Measurements from ENCODE around the gene FOXN1. TPM values are rescaled to one million over a fixed set of nuclear protein-coding genes. Genes with fewer than 3 reads are reported as not detected.

The FOXN1 gene
- total RNA-seq, 1 donor from 2014 or later: not detected

- Mint-ChIP-seq H3K27me3 (ENCODE audit: low read depth, unreplicated experiment) (peaks cover 1% of the 10 kb centered on the region), H3K9me3 (ENCODE audit: unreplicated experiment) (no peaks in the 10 kb centered on the region), H3K27ac (ENCODE audit: unreplicated experiment) (no peak overlapping the region), H3K4me1 (ENCODE audit: low read depth, unreplicated experiment) (peaks cover 17% of the 10 kb centered on the region), H3K4me3 (ENCODE audit: unreplicated experiment) (no peak overlapping the region), H3K36me3 (ENCODE audit: low read depth, unreplicated experiment) (peaks cover 11% of the 10 kb centered on the region)
- Histone ChIP-seq H2AFZ (ENCODE audit: low read depth, low read length) (no peak overlapping the region), H4K20me1 (ENCODE audit: insufficient read depth, low read length) (peaks cover 11% of the 10 kb centered on the region), H3K9ac (ENCODE audit: low read length) (no peak overlapping the region), H3K27ac (ENCODE audit: low read depth, low read length) (no peak overlapping the region), H3K9me3 (ENCODE audit: insufficient read depth, low read depth, low read length) (no peaks in the 10 kb centered on the region), H3K4me2 (ENCODE audit: low read length) (no peak overlapping the region), H3K4me3 (ENCODE audit: insufficient read depth, low read depth, low read length) (no peak overlapping the region), H3K79me2 (ENCODE audit: insufficient read depth, low read length) (peaks cover 55% of the 10 kb centered on the region), H3K4me1 (ENCODE audit: insufficient read depth, low read length) (peaks cover 20% of the 10 kb centered on the region), H3K36me3 (ENCODE audit: insufficient read depth, low read length) (peaks cover 3% of the 10 kb centered on the region), H3K27me3 (ENCODE audit: insufficient read depth, low read length) (no peaks in the 10 kb centered on the region)
- TF ChIP-seq CTCF (IDR thresholded peaks at IDR 0.05; ENCODE audit: insufficient read depth, low read depth, low read length): no peak
- TF ChIP-seq EZH2 (IDR thresholded peaks at IDR 0.05; ENCODE audit: insufficient read depth, low read length): no peak
- DNase-seq (ENCODE audit: low read depth) (no peak), FAIRE-seq (no peak)
These were observed 61.5 kb downstream of the FOXN1 start for GRCh38 chr17:28567604-28568003.

GRCh38 chr17:28569446-28569845, 63.3 kb downstream of the FOXN1 start:
- H3K27me3 ChIP-seq (ENCODE audit: insufficient read depth, low read length): no peaks in the 10 kb centered on the region
- H3K9me3 Mint-ChIP-seq (ENCODE audit: unreplicated experiment): no peaks in the 10 kb centered on the region
- no peaks in the 10 kb centered on the region for H3K9me3 ChIP-seq (ENCODE audit: insufficient read depth, low read depth, low read length)
- H3K36me3 ChIP-seq (ENCODE audit: insufficient read depth, low read length): no peaks in the 10 kb centered on the region
- H3K4me3 ChIP-seq (ENCODE audit: insufficient read depth, low read depth, low read length): no peak overlapping the region
- no peak overlapping the region for H3K27ac Mint-ChIP-seq (ENCODE audit: unreplicated experiment)
- H3K79me2 ChIP-seq (ENCODE audit: insufficient read depth, low read length): peaks cover 46% of the 10 kb centered on the region
- peak overlapping the region; percentile 93 for H3K4me3 Mint-ChIP-seq (ENCODE audit: unreplicated experiment)
- H3K4me1 Mint-ChIP-seq (ENCODE audit: low read depth, unreplicated experiment): peaks cover 11% of the 10 kb centered on the region
- FAIRE-seq (no peak), DNase-seq (ENCODE audit: low read depth) (no peak)
- no peak overlapping the region for H3K27ac ChIP-seq (ENCODE audit: low read depth, low read length)
- H2AFZ ChIP-seq (ENCODE audit: low read depth, low read length): no peak overlapping the region
- peaks cover 11% of the 10 kb centered on the region for H4K20me1 ChIP-seq (ENCODE audit: insufficient read depth, low read length)
- H3K4me1 ChIP-seq (ENCODE audit: insufficient read depth, low read length): peaks cover 14% of the 10 kb centered on the region
- H3K4me2 ChIP-seq (ENCODE audit: low read length): peak overlapping the region; percentile 96
- no peak overlapping the region for H3K9ac ChIP-seq (ENCODE audit: low read length)
- TF ChIP-seq EZH2 (IDR thresholded peaks at IDR 0.05; ENCODE audit: insufficient read depth, low read length): no peak
- TF ChIP-seq CTCF (IDR thresholded peaks at IDR 0.05; ENCODE audit: insufficient read depth, low read depth, low read length): no peak
- H3K36me3 Mint-ChIP-seq (ENCODE audit: low read depth, unreplicated experiment): peaks cover 9% of the 10 kb centered on the region
- H3K27me3 Mint-ChIP-seq (ENCODE audit: low read depth, unreplicated experiment): peaks cover 7% of the 10 kb centered on the region

GRCh38 chr17:28570716-28571360, 64.7 kb downstream of the FOXN1 start:
- no peaks in the 10 kb centered on the region for H3K36me3 ChIP-seq (ENCODE audit: insufficient read depth, low read length)
- H3K4me3 Mint-ChIP-seq (ENCODE audit: unreplicated experiment): peak overlapping the region; percentile 93
- H3K36me3 Mint-ChIP-seq (ENCODE audit: low read depth, unreplicated experiment): peaks cover 11% of the 10 kb centered on the region
- TF ChIP-seq CTCF (IDR thresholded peaks at IDR 0.05; ENCODE audit: insufficient read depth, low read depth, low read length) (no peak), EZH2 (IDR thresholded peaks at IDR 0.05; ENCODE audit: insufficient read depth, low read length) (no peak)
- no peak for FAIRE-seq
- H3K9me3 ChIP-seq (ENCODE audit: insufficient read depth, low read depth, low read length): no peaks in the 10 kb centered on the region
- peaks cover 41% of the 10 kb centered on the region for H3K79me2 ChIP-seq (ENCODE audit: insufficient read depth, low read length)
- no peak for DNase-seq (ENCODE audit: low read depth)
- H3K4me1 Mint-ChIP-seq (ENCODE audit: low read depth, unreplicated experiment): peaks cover 11% of the 10 kb centered on the region
- H3K27ac Mint-ChIP-seq (ENCODE audit: unreplicated experiment): peak overlapping the region; percentile 76
- H3K4me2 ChIP-seq (ENCODE audit: low read length): peak overlapping the region; percentile 96
- H3K27ac ChIP-seq (ENCODE audit: low read depth, low read length): peak overlapping the region; percentile 38
- peaks cover 14% of the 10 kb centered on the region for H3K4me1 ChIP-seq (ENCODE audit: insufficient read depth, low read length)
- H3K4me3 ChIP-seq (ENCODE audit: insufficient read depth, low read depth, low read length): peak overlapping the region; percentile 73
- no peaks in the 10 kb centered on the region for H3K9me3 Mint-ChIP-seq (ENCODE audit: unreplicated experiment)
- H3K27me3 ChIP-seq (ENCODE audit: insufficient read depth, low read length): no peaks in the 10 kb centered on the region
- peak overlapping the region; percentile 85 for H3K9ac ChIP-seq (ENCODE audit: low read length)
- peaks cover 7% of the 10 kb centered on the region for H3K27me3 Mint-ChIP-seq (ENCODE audit: low read depth, unreplicated experiment)
- H2AFZ ChIP-seq (ENCODE audit: low read depth, low read length): peak overlapping the region; percentile 86
- H4K20me1 ChIP-seq (ENCODE audit: insufficient read depth, low read length): peaks cover 13% of the 10 kb centered on the region

All from astrocyte (in vitro differentiated cells and primary cell).